ENCODE results near the gene ETS1.

DNA sequence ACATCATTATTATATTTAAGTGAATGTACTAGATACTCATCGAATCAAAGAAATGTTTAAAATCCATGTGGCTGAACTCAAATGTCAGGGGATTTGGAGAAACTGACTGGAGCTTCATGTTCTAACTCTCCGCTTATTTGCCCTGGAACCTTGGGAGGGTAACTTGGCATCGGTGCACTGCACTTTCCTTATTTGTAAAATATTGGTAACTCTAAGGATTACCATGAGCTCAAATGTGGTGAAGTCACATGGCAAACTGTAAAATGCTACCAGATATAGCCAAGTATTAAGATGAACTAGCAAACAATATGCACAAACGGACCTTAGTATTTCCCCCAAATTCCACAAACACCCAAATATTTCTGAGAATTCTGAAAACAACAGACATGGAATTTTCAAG is 75.6 kb downstream of the ETS1 start:
- TF ChIP-seq, protein P1, sequence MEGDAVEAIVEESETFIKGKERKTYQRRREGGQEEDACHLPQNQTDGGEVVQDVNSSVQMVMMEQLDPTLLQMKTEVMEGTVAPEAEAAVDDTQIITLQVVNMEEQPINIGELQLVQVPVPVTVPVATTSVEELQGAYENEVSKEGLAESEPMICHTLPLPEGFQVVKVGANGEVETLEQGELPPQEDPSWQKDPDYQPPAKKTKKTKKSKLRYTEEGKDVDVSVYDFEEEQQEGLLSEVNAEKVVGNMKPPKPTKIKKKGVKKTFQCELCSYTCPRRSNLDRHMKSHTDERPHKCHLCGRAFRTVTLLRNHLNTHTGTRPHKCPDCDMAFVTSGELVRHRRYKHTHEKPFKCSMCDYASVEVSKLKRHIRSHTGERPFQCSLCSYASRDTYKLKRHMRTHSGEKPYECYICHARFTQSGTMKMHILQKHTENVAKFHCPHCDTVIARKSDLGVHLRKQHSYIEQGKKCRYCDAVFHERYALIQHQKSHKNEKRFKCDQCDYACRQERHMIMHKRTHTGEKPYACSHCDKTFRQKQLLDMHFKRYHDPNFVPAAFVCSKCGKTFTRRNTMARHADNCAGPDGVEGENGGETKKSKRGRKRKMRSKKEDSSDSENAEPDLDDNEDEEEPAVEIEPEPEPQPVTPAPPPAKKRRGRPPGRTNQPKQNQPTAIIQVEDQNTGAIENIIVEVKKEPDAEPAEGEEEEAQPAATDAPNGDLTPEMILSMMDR (IDR thresholded peaks at IDR 0.05), result no peak
- no peak for TF ChIP-seq POLR2A (IDR thresholded peaks at IDR 0.05)

Data from heart left ventricle (tissue), 13 donors.